Measurements from ENCODE around the gene SLC8B1. TPM values are rescaled to one million over a fixed set of nuclear protein-coding genes. Genes with fewer than 3 reads are reported as not detected.

The SLC8B1 gene
- total and polyA plus RNA-seq, 9 of the 15 experiments (the other 6 are each of a cell fraction or from before 2014, with no cell fraction given), result 0.86 to 34.1 (median 18.5) TPM

GRCh38 chr12:113298861-113299545 is 35.9 kb downstream of the SLC8B1 start:
- in situ Hi-C loops (cut with MboI), result no loop called here
- H3K27me3 ChIP-seq (ENCODE audit: control insufficient read depth in 2 of 2, insufficient read depth in 2 of 2, low read length in 2 of 2), result no peaks in the 10 kb centered on the region
- intact Hi-C loops (cut with micrococcal nuclease), result no loop called here
- H3K9me1 ChIP-seq (ENCODE audit: control insufficient read depth, insufficient read depth, low read length), result no peaks in the 10 kb centered on the region
- H3K9ac ChIP-seq (ENCODE audit: insufficient read depth in 1 of 2, low read depth in 2 of 2, low read length in 2 of 2), result peak overlapping the region in 1 of 2 experiments; percentile 77; a peak in 3 of 4 replicates
- H3K4me2 ChIP-seq (ENCODE audit: insufficient read depth, low read length), result peak overlapping the region; percentile 68; the same call in 1 of the 2 replicates
- ChIA-PET CTCF (ENCODE audit: low intra/inter-chr PET ratio) (no interaction called here), POLR2A (interaction anchor here (0.6 kb wide), 1 partner anchor 127 kb away, joined by 3 read pairs; no protein-coding TSS in a partner anchor)
- peaks cover 28% of the 10 kb centered on the region; the same call in 2 of the 3 replicates for H3K36me3 ChIP-seq (ENCODE audit: control insufficient read depth, insufficient read depth, low read length)
- WGBS (ENCODE audit: insufficient coverage, low coverage, missing lambda C conversion rate), result 84% methylated on average over 19 of the region's 20 CpGs
- no peak overlapping the region for H3K4me3 ChIP-seq
- no peaks in the 10 kb centered on the region for H4K20me1 ChIP-seq (replicated peaks; ENCODE audit: control insufficient read depth, insufficient read depth, low read length)
- H3K79me2 ChIP-seq (ENCODE audit: control insufficient read depth, insufficient read depth, low read length), result no peaks in the 10 kb centered on the region
- TSS peak; percentile 41 for BruUV-seq (replicated peaks)
- H3K4me1 ChIP-seq (replicated peaks in 1 of 2; ENCODE audit: control insufficient read depth in 2 of 2, insufficient read depth in 2 of 2, low read length in 2 of 2), result peaks cover 30% of the 10 kb centered on the region in 2 experiments; a peak in 4 of 5 replicates
- no peaks in the 10 kb centered on the region for H3K9me3 ChIP-seq (replicated peaks; ENCODE audit: control insufficient read depth, insufficient read depth, low read depth, low read length)
- DNase-seq (ENCODE audit: extremely low read depth in 1 of 4, low spot score in 3 of 4) (no peak), ATAC-seq (no peak), FAIRE-seq (no peak)
- H3K27ac ChIP-seq (ENCODE audit: extremely low read depth, low read depth, low read length), result peak overlapping the region; percentile 58; the same call in 2 of the 3 replicates
- H2AFZ ChIP-seq (ENCODE audit: low read depth, low read length), result no peak overlapping the region
- TF ChIP-seq ZHX1 (conservative IDR thresholded peaks at IDR 0.05; ENCODE audit: low read length) (no peak), MECOM (CRISPR knock-in tag; IDR thresholded peaks at IDR 0.05) (no peak), CBFB (CRISPR knock-in tag; IDR thresholded peaks at IDR 0.05) (no peak), RBM34 (IDR thresholded peaks at IDR 0.05; ENCODE audit: borderline replicate concordance, insufficient read depth, low read length) (no peak), SRSF9 (IDR thresholded peaks at IDR 0.05; ENCODE audit: borderline replicate concordance, low read depth, low read length) (no peak), TRIM25 (IDR thresholded peaks at IDR 0.05; ENCODE audit: borderline replicate concordance) (no peak), RREB1 (CRISPR knock-in tag; IDR thresholded peaks at IDR 0.05) (no peak), TCF7L2 (IDR thresholded peaks at IDR 0.05; ENCODE audit: low read depth, low read length) (no peak), HMG20A (CRISPR knock-in tag; conservative IDR thresholded peaks at IDR 0.05) (no peak)

Measured in K562 (cell line).